ENCODE measurements around the gene CYP26C1.

The CYP26C1 gene

GRCh38 chr10:93030409-93030808 is 30.2 kb upstream of the CYP26C1 start:
- H3K27ac ChIP-seq (ENCODE audit: insufficient read depth in 1 of 2, low read depth in 1 of 2, low read length in 2 of 2, poor library complexity in 1 of 2, severe bottlenecking in 2 of 2): no peak overlapping the region
- H3K27me3 ChIP-seq (replicated peaks in 2 of 5; ENCODE audit: control insufficient read depth in 4 of 5, insufficient read depth in 5 of 5, low read length in 4 of 5): no peaks in the 10 kb centered on the region
- ChIA-PET POLR2A (no interaction called here), CTCF (interaction anchor here (1.4 kb wide), 1 partner anchor 9 kb away, joined by 6 read pairs; no protein-coding TSS in a partner anchor)
- peaks cover 0 to 14% (median 0%) of the 10 kb centered on the region in 5 experiments for H3K9me3 ChIP-seq (ENCODE audit: control extremely low read depth in 1 of 5, control insufficient read depth in 4 of 5, insufficient read depth in 2 of 5, low read depth in 1 of 5, low read length in 4 of 5)
- no peaks in the 10 kb centered on the region for H3K4me1 ChIP-seq (ENCODE audit: control extremely low read depth in 1 of 4, control insufficient read depth in 4 of 4, insufficient read depth in 4 of 4, low read length in 3 of 4)
- peaks cover 4 to 24% (median 11%) of the 10 kb centered on the region in 4 experiments for H3K36me3 ChIP-seq (ENCODE audit: control insufficient read depth in 4 of 4, insufficient read depth in 4 of 4, low read length in 3 of 4)
- no peak for DNase-seq
- no peak overlapping the region for H3K4me3 ChIP-seq (ENCODE audit: control insufficient read depth in 1 of 7, extremely low read depth in 1 of 7, insufficient read depth in 4 of 7, low read depth in 2 of 7, low read length in 6 of 7)

- Histone ChIP-seq H3K9me3 (ENCODE audit: control extremely low read depth in 1 of 5, control insufficient read depth in 4 of 5, insufficient read depth in 2 of 5, low read depth in 1 of 5, low read length in 4 of 5) (peaks cover 0 to 6% (median 0%) of the 10 kb centered on the region in 5 experiments), H3K27ac (ENCODE audit: insufficient read depth in 1 of 2, low read depth in 1 of 2, low read length in 2 of 2, poor library complexity in 1 of 2, severe bottlenecking in 2 of 2) (no peak overlapping the region), H3K27me3 (replicated peaks in 2 of 5; ENCODE audit: control insufficient read depth in 4 of 5, insufficient read depth in 5 of 5, low read length in 4 of 5) (no peaks in the 10 kb centered on the region), H3K4me3 (ENCODE audit: control insufficient read depth in 1 of 7, extremely low read depth in 1 of 7, insufficient read depth in 4 of 7, low read depth in 2 of 7, low read length in 6 of 7) (no peak overlapping the region), H3K4me1 (ENCODE audit: control extremely low read depth in 1 of 4, control insufficient read depth in 4 of 4, insufficient read depth in 4 of 4, low read length in 3 of 4) (no peaks in the 10 kb centered on the region), H3K36me3 (ENCODE audit: control insufficient read depth in 4 of 4, insufficient read depth in 4 of 4, low read length in 3 of 4) (peaks cover 0 to 7% (median 2%) of the 10 kb centered on the region in 4 experiments)
- CTCF ChIA-PET: interaction anchor here (1.0 to 1.7 kb wide), 3 partner anchors 12 to 67 kb away, joined by 3 to 4 read pairs (median 4); no protein-coding TSS in a partner anchor
- POLR2A ChIA-PET: no interaction called here
- no peak for DNase-seq
- WGBS (ENCODE audit: insufficient coverage): 100% methylated on average over 5 of the region's 5 CpGs
These were observed 28.3 kb upstream of the CYP26C1 start for GRCh38 chr10:93032105-93032808.

DNA sequence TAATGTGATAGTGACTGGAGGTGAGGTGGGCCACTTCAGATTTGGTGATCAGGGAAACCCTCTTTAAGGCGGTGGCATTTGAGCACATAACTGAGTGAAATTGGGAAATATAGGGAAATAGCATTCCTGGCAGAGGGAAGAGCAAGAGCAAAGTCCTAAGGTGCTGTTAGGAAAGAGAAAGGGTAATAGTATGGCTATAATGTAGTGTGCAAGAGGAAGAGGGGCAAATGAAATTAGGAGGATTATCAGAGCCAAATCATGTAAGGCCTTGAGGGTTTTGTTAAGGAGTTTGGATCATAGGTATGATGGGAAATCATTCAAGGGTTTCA is 27.8 kb upstream of the CYP26C1 start:
- CTCF ChIA-PET: interaction anchor here (1.0 to 1.7 kb wide), 3 partner anchors 12 to 67 kb away, joined by 3 to 4 read pairs (median 4); no protein-coding TSS in a partner anchor
- POLR2A ChIA-PET: no interaction called here
- H3K9me3 ChIP-seq (ENCODE audit: control extremely low read depth in 1 of 5, control insufficient read depth in 4 of 5, insufficient read depth in 2 of 5, low read depth in 1 of 5, low read length in 4 of 5): peaks cover 0 to 1% (median 0%) of the 10 kb centered on the region in 5 experiments
- no peak overlapping the region for H3K4me3 ChIP-seq (ENCODE audit: control insufficient read depth in 1 of 7, extremely low read depth in 1 of 7, insufficient read depth in 4 of 7, low read depth in 2 of 7, low read length in 6 of 7)
- peaks cover 0 to 4% (median under 1%) of the 10 kb centered on the region in 4 experiments for H3K36me3 ChIP-seq (ENCODE audit: control insufficient read depth in 4 of 4, insufficient read depth in 4 of 4, low read length in 3 of 4)
- H3K27me3 ChIP-seq (replicated peaks in 2 of 5; ENCODE audit: control insufficient read depth in 4 of 5, insufficient read depth in 5 of 5, low read length in 4 of 5): no peaks in the 10 kb centered on the region
- no peak for DNase-seq
- H3K4me1 ChIP-seq (ENCODE audit: control extremely low read depth in 1 of 4, control insufficient read depth in 4 of 4, insufficient read depth in 4 of 4, low read length in 3 of 4): no peaks in the 10 kb centered on the region
- WGBS (ENCODE audit: insufficient coverage): no CpG with 5 or more reads among the region's 1 CpG
- no peak overlapping the region for H3K27ac ChIP-seq (ENCODE audit: insufficient read depth in 1 of 2, low read depth in 1 of 2, low read length in 2 of 2, poor library complexity in 1 of 2, severe bottlenecking in 2 of 2)

DNA sequence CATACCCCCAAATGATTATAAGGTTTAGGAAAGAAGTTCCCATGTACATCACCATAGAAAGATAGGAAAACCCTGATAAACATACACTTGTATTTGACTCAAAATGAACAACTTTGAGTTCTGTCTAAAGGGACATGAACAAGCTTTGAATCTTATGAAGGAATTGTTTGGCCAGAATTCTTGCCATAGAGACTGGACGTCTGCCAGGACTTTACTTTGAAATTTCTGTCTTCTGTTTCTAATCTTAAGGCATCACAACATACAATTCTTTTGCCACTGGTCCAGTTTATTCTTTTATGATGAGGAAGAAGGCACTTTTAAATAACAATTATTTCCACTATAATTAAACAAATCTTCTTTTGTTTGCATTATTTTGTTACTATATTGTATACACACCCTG is 26.2 kb upstream of the CYP26C1 start:
- CTCF ChIA-PET: interaction anchor here (1.2 to 8.3 kb wide), 2 partner anchors 37 to 72 kb away, joined by 3 to 63 read pairs; no protein-coding TSS in a partner anchor
- Histone ChIP-seq H3K27ac (ENCODE audit: insufficient read depth in 1 of 2, low read depth in 1 of 2, low read length in 2 of 2, poor library complexity in 1 of 2, severe bottlenecking in 2 of 2) (no peak overlapping the region), H3K36me3 (ENCODE audit: control insufficient read depth in 4 of 4, insufficient read depth in 4 of 4, low read length in 3 of 4) (peaks cover 0 to 2% (median 0%) of the 10 kb centered on the region in 4 experiments), H3K4me1 (ENCODE audit: control extremely low read depth in 1 of 4, control insufficient read depth in 4 of 4, insufficient read depth in 4 of 4, low read length in 3 of 4) (peaks cover 0 to 2% (median 0%) of the 10 kb centered on the region in 4 experiments), H3K4me3 (ENCODE audit: control insufficient read depth in 1 of 7, extremely low read depth in 1 of 7, insufficient read depth in 4 of 7, low read depth in 2 of 7, low read length in 6 of 7) (no peak overlapping the region), H3K9me3 (ENCODE audit: control extremely low read depth in 1 of 5, control insufficient read depth in 4 of 5, insufficient read depth in 2 of 5, low read depth in 1 of 5, low read length in 4 of 5) (no peaks in the 10 kb centered on the region), H3K27me3 (replicated peaks in 2 of 5; ENCODE audit: control insufficient read depth in 4 of 5, insufficient read depth in 5 of 5, low read length in 4 of 5) (no peaks in the 10 kb centered on the region)
- DNase-seq: no peak
- POLR2A ChIA-PET: no interaction called here
- no CpG with 5 or more reads among the region's 1 CpG for WGBS (ENCODE audit: insufficient coverage)

GRCh38 chr10:93039110-93039509 is 21.5 kb upstream of the CYP26C1 start:
- DNase-seq: no peak
- Histone ChIP-seq H3K4me1 (ENCODE audit: control extremely low read depth in 1 of 4, control insufficient read depth in 4 of 4, insufficient read depth in 4 of 4, low read length in 3 of 4) (peaks cover 0 to 15% (median 10%) of the 10 kb centered on the region in 4 experiments), H3K9me3 (ENCODE audit: control extremely low read depth in 1 of 5, control insufficient read depth in 4 of 5, insufficient read depth in 2 of 5, low read depth in 1 of 5, low read length in 4 of 5) (no peaks in the 10 kb centered on the region), H3K27me3 (replicated peaks in 2 of 5; ENCODE audit: control insufficient read depth in 4 of 5, insufficient read depth in 5 of 5, low read length in 4 of 5) (no peaks in the 10 kb centered on the region), H3K4me3 (ENCODE audit: control insufficient read depth in 1 of 7, extremely low read depth in 1 of 7, insufficient read depth in 4 of 7, low read depth in 2 of 7, low read length in 6 of 7) (no peak overlapping the region), H3K27ac (ENCODE audit: insufficient read depth in 1 of 2, low read depth in 1 of 2, low read length in 2 of 2, poor library complexity in 1 of 2, severe bottlenecking in 2 of 2) (no peak overlapping the region), H3K36me3 (ENCODE audit: control insufficient read depth in 4 of 4, insufficient read depth in 4 of 4, low read length in 3 of 4) (peaks cover 0 to 7% (median 1%) of the 10 kb centered on the region in 4 experiments)
- CTCF ChIA-PET: interaction anchor here (0.6 to 8.3 kb wide), 11 partner anchors 8 to 315 kb away, joined by 3 to 63 read pairs (median 5); no protein-coding TSS in a partner anchor
- POLR2A ChIA-PET: no interaction called here
- 100% methylated on average over 1 of the region's 1 CpG for WGBS (ENCODE audit: insufficient coverage)

- WGBS (ENCODE audit: insufficient coverage): 0% methylated on average over 3 of the region's 3 CpGs
- CTCF ChIA-PET: interaction anchor here (0.6 to 8.3 kb wide), 16 partner anchors 9 to 319 kb away, joined by 3 to 63 read pairs (median 4); no protein-coding TSS in a partner anchor
- Histone ChIP-seq H3K4me1 (ENCODE audit: control extremely low read depth in 1 of 4, control insufficient read depth in 4 of 4, insufficient read depth in 4 of 4, low read length in 3 of 4) (peaks cover 0 to 15% (median 10%) of the 10 kb centered on the region in 4 experiments), H3K4me3 (ENCODE audit: control insufficient read depth in 1 of 7, extremely low read depth in 1 of 7, insufficient read depth in 4 of 7, low read depth in 2 of 7, low read length in 6 of 7) (no peak overlapping the region), H3K36me3 (ENCODE audit: control insufficient read depth in 4 of 4, insufficient read depth in 4 of 4, low read length in 3 of 4) (peaks cover 0 to 7% (median 1%) of the 10 kb centered on the region in 4 experiments), H3K27me3 (replicated peaks in 2 of 5; ENCODE audit: control insufficient read depth in 4 of 5, insufficient read depth in 5 of 5, low read length in 4 of 5) (no peaks in the 10 kb centered on the region), H3K9me3 (ENCODE audit: control extremely low read depth in 1 of 5, control insufficient read depth in 4 of 5, insufficient read depth in 2 of 5, low read depth in 1 of 5, low read length in 4 of 5) (no peaks in the 10 kb centered on the region), H3K27ac (ENCODE audit: insufficient read depth in 1 of 2, low read depth in 1 of 2, low read length in 2 of 2, poor library complexity in 1 of 2, severe bottlenecking in 2 of 2) (no peak overlapping the region)
- POLR2A ChIA-PET: no interaction called here
- peak; percentile 67 to 86 (median 85) for DNase-seq
These were observed 20.9 kb upstream of the CYP26C1 start for GRCh38 chr10:93039721-93040120.

DNA sequence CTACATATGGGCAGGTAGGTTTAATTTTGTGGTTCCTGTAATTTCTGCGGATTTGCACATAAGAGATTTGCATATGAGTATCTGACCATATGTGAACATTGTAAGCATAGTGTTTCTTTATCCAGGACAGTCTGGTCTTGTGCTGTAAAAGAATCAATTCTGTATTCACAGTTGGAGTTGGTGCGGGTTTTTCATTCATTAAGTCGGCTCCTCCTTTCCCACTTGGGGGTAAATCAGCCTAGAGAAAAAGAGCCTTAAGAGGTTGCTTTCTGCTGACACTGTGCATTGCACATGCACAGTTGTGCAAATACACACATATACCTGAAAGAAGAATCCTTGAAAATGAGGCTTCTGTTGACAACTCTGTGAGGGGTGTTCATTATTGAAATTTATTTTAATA is 6.1 kb upstream of the CYP26C1 start:
- Histone ChIP-seq H3K9me3 (ENCODE audit: control extremely low read depth in 1 of 5, control insufficient read depth in 4 of 5, insufficient read depth in 2 of 5, low read depth in 1 of 5, low read length in 4 of 5) (peaks cover 0 to 4% (median 0%) of the 10 kb centered on the region in 5 experiments), H3K36me3 (ENCODE audit: control insufficient read depth in 4 of 4, insufficient read depth in 4 of 4, low read length in 3 of 4) (peaks cover 3 to 18% (median 12%) of the 10 kb centered on the region in 4 experiments), H3K27me3 (replicated peaks in 2 of 5; ENCODE audit: control insufficient read depth in 4 of 5, insufficient read depth in 5 of 5, low read length in 4 of 5) (peaks cover 0 to 9% (median 7%) of the 10 kb centered on the region in 5 experiments), H3K4me1 (ENCODE audit: control extremely low read depth in 1 of 4, control insufficient read depth in 4 of 4, insufficient read depth in 4 of 4, low read length in 3 of 4) (no peaks in the 10 kb centered on the region), H3K4me3 (ENCODE audit: control insufficient read depth in 1 of 7, extremely low read depth in 1 of 7, insufficient read depth in 4 of 7, low read depth in 2 of 7, low read length in 6 of 7) (no peak overlapping the region), H3K27ac (ENCODE audit: insufficient read depth in 1 of 2, low read depth in 1 of 2, low read length in 2 of 2, poor library complexity in 1 of 2, severe bottlenecking in 2 of 2) (no peak overlapping the region)
- CTCF ChIA-PET: interaction anchor here (1.4 kb wide), 1 partner anchor 19 kb away, joined by 4 read pairs; the partner anchor contains the start of gene CYP26A1
- 92% methylated on average over 2 of the region's 3 CpGs for WGBS (ENCODE audit: insufficient coverage)
- POLR2A ChIA-PET: no interaction called here
- DNase-seq: no peak

All from common myeloid progenitor, CD34-positive (primary cell).